ENCODE measurements around the gene RGS9.
A peak's percentile ranks its signal among the peaks of the same experiment; 100 is the strongest.

RGS9 gene

GRCh38 chr17:65121368-65121767 is 15.8 kb upstream of the RGS9 start:
- DNase-seq (ENCODE audit: extremely low spot score), result no peak
- TF ChIP-seq TARDBP (IDR thresholded peaks at IDR 0.05), result no peak
- TF ChIP-seq HDGF (IDR thresholded peaks at IDR 0.05; ENCODE audit: borderline replicate concordance), result no peak
- TF ChIP-seq FOXK2 (IDR thresholded peaks at IDR 0.05), result no peak
- TF ChIP-seq FOXM1 (IDR thresholded peaks at IDR 0.05; ENCODE audit: borderline replicate concordance), result no peak
- no peak for TF ChIP-seq ZNF384 (IDR thresholded peaks at IDR 0.05)
- TF ChIP-seq FOXA1 (IDR thresholded peaks at IDR 0.05), result no peak
- no peak for TF ChIP-seq L3MBTL2 (conservative IDR thresholded peaks at IDR 0.05)
- no peak for TF ChIP-seq SUZ12 (IDR thresholded peaks at IDR 0.05)
- TF ChIP-seq LEF1 (IDR thresholded peaks at IDR 0.05; ENCODE audit: borderline replicate concordance), result no peak
- no peak for TF ChIP-seq CTBP1 (IDR thresholded peaks at IDR 0.05; ENCODE audit: borderline replicate concordance)
- POLR2A ChIA-PET, result interaction anchor here (0.7 kb wide), 1 partner anchor 12 kb away, joined by 3 read pairs; no protein-coding TSS in a partner anchor
- CTCF ChIA-PET, result no interaction called here

GRCh38 chr17:65121916-65122806 is 15.0 kb upstream of the RGS9 start:
- ChIA-PET POLR2A (interaction anchor here (0.6 to 2.2 kb wide), 13 partner anchors 12 to 278 kb away, joined by 3 to 17 read pairs (median 3); partner anchors contain the start of gene RGS9), CTCF (no interaction called here)
- no peak for DNase-seq (ENCODE audit: extremely low spot score)
- TF ChIP-seq SP1 (IDR thresholded peaks at IDR 0.05), result no peak
- no peak for TF ChIP-seq NFRKB (IDR thresholded peaks at IDR 0.05)
- no peak for TF ChIP-seq FOXM1 (IDR thresholded peaks at IDR 0.05; ENCODE audit: borderline replicate concordance)
- no peak for TF ChIP-seq FOXK2 (IDR thresholded peaks at IDR 0.05)
- no peak for TF ChIP-seq ZNF384 (IDR thresholded peaks at IDR 0.05)
- no peak for TF ChIP-seq TARDBP (IDR thresholded peaks at IDR 0.05)
- no peak for TF ChIP-seq ELF4 (IDR thresholded peaks at IDR 0.05)
- no peak for TF ChIP-seq CTBP1 (IDR thresholded peaks at IDR 0.05; ENCODE audit: borderline replicate concordance)
- no peak for TF ChIP-seq SUZ12 (IDR thresholded peaks at IDR 0.05)
- TF ChIP-seq L3MBTL2 (conservative IDR thresholded peaks at IDR 0.05), result no peak
- no peak for TF ChIP-seq ARNT (IDR thresholded peaks at IDR 0.05)
- no peak for TF ChIP-seq LEF1 (IDR thresholded peaks at IDR 0.05; ENCODE audit: borderline replicate concordance)
- no peak for TF ChIP-seq HDGF (IDR thresholded peaks at IDR 0.05; ENCODE audit: borderline replicate concordance)
- no peak for TF ChIP-seq FOXA1 (IDR thresholded peaks at IDR 0.05)
- TF ChIP-seq PKNOX1 (IDR thresholded peaks at IDR 0.05), result no peak
- TF ChIP-seq BHLHE40 (IDR thresholded peaks at IDR 0.05; ENCODE audit: borderline replicate concordance), result no peak

- TF ChIP-seq ELF4 (IDR thresholded peaks at IDR 0.05) (peak; percentile 26; the same call in 1 of the 2 replicates), FOXA1 (IDR thresholded peaks at IDR 0.05) (no peak), ZNF384 (IDR thresholded peaks at IDR 0.05) (peak; percentile 67), L3MBTL2 (conservative IDR thresholded peaks at IDR 0.05) (peak; percentile 62), TARDBP (IDR thresholded peaks at IDR 0.05) (no peak)
- ChIA-PET POLR2A (interaction anchor here (0.6 to 2.2 kb wide), 15 partner anchors 12 to 277 kb away, joined by 3 to 17 read pairs (median 3); partner anchors contain the start of gene RGS9), CTCF (interaction anchor here (0.6 to 0.7 kb wide), 2 partner anchors 14 to 91 kb away, joined by 3 to 4 read pairs; partner anchors contain the start of gene RGS9)
- DNase-seq (ENCODE audit: extremely low spot score), result peak; percentile 91
These were observed 14.1 kb upstream of the RGS9 start for GRCh38 chr17:65122836-65123756.

- TF ChIP-seq SUZ12 (IDR thresholded peaks at IDR 0.05) (no peak), FOXA1 (IDR thresholded peaks at IDR 0.05) (no peak), L3MBTL2 (conservative IDR thresholded peaks at IDR 0.05) (no peak), PKNOX1 (IDR thresholded peaks at IDR 0.05) (no peak), CTBP1 (IDR thresholded peaks at IDR 0.05; ENCODE audit: borderline replicate concordance) (no peak)
- POLR2A ChIA-PET, result interaction anchor here (0.7 to 2.2 kb wide), 6 partner anchors 11 to 148 kb away, joined by 3 to 17 read pairs (median 6); no protein-coding TSS in a partner anchor
- DNase-seq (ENCODE audit: extremely low spot score), result no peak
- CTCF ChIA-PET, result interaction anchor here (0.6 to 0.7 kb wide), 3 partner anchors 13 to 1043 kb away, joined by 3 to 4 read pairs (median 3); partner anchors contain the start of gene RGS9
These were observed 13.2 kb upstream of the RGS9 start for GRCh38 chr17:65123757-65124675.

- CTCF ChIA-PET, result interaction anchor here (1.8 kb wide), 1 partner anchor 30 kb away, joined by 4 read pairs; no protein-coding TSS in a partner anchor
- TF ChIP-seq NFRKB (IDR thresholded peaks at IDR 0.05) (no peak), FOXM1 (IDR thresholded peaks at IDR 0.05; ENCODE audit: borderline replicate concordance) (no peak), FOXK2 (IDR thresholded peaks at IDR 0.05) (no peak), ZNF384 (IDR thresholded peaks at IDR 0.05) (no peak), BHLHE40 (IDR thresholded peaks at IDR 0.05; ENCODE audit: borderline replicate concordance) (no peak), PKNOX1 (IDR thresholded peaks at IDR 0.05) (no peak), FOXA1 (IDR thresholded peaks at IDR 0.05) (no peak), TARDBP (IDR thresholded peaks at IDR 0.05) (no peak)
- POLR2A ChIA-PET, result no interaction called here
- DNase-seq (ENCODE audit: extremely low spot score), result no peak
These were observed 6.3 kb upstream of the RGS9 start for GRCh38 chr17:65130832-65131231.

All from HEK293T (cell line).